ENCODE measurements around the gene NRXN3.

The NRXN3 gene

GRCh38 chr14:79295385-79295784, 1125.2 kb downstream of the NRXN3 start:
- no peak for TF ChIP-seq CTCF (IDR thresholded peaks at IDR 0.05; ENCODE audit: extremely low read depth, insufficient read depth, missing control alignments)
- DNase-seq (ENCODE audit: low spot score): no peak
- in situ Hi-C loops (cut with MboI; ENCODE audit: low pct_unique_long_range_greater_than_20kb, low sequenced_read_pairs, unreplicated experiment): no loop called here

GRCh38 chr14:79298373-79298772, 1128.2 kb downstream of the NRXN3 start:
- DNase-seq (ENCODE audit: low spot score): no peak
- no peak for TF ChIP-seq CTCF (IDR thresholded peaks at IDR 0.05; ENCODE audit: extremely low read depth, insufficient read depth, missing control alignments)
- in situ Hi-C loops (cut with MboI; ENCODE audit: low pct_unique_long_range_greater_than_20kb, low sequenced_read_pairs, unreplicated experiment): no loop called here

GRCh38 chr14:79299162-79299561, 1129.0 kb downstream of the NRXN3 start:
- in situ Hi-C loops (cut with MboI; ENCODE audit: low pct_unique_long_range_greater_than_20kb, low sequenced_read_pairs, unreplicated experiment): no loop called here
- TF ChIP-seq CTCF (IDR thresholded peaks at IDR 0.05; ENCODE audit: extremely low read depth, insufficient read depth, missing control alignments): no peak
- DNase-seq (ENCODE audit: low spot score): no peak

- no peak for TF ChIP-seq CTCF (IDR thresholded peaks at IDR 0.05; ENCODE audit: extremely low read depth, insufficient read depth, missing control alignments)
- in situ Hi-C loops (cut with MboI; ENCODE audit: low pct_unique_long_range_greater_than_20kb, low sequenced_read_pairs, unreplicated experiment): no loop called here
- DNase-seq (ENCODE audit: low spot score): no peak
These were observed 1134.1 kb downstream of the NRXN3 start for GRCh38 chr14:79304279-79304678.

GRCh38 chr14:79306546-79306945, 1136.4 kb downstream of the NRXN3 start:
- in situ Hi-C loops (cut with MboI; ENCODE audit: low pct_unique_long_range_greater_than_20kb, low sequenced_read_pairs, unreplicated experiment): no loop called here
- no peak for TF ChIP-seq CTCF (IDR thresholded peaks at IDR 0.05; ENCODE audit: extremely low read depth, insufficient read depth, missing control alignments)
- no peak for DNase-seq (ENCODE audit: low spot score)

- DNase-seq (ENCODE audit: low spot score): no peak
- in situ Hi-C loops (cut with MboI; ENCODE audit: low pct_unique_long_range_greater_than_20kb, low sequenced_read_pairs, unreplicated experiment): no loop called here
- no peak for TF ChIP-seq CTCF (IDR thresholded peaks at IDR 0.05; ENCODE audit: extremely low read depth, insufficient read depth, missing control alignments)
These were observed 1148.2 kb downstream of the NRXN3 start for GRCh38 chr14:79318371-79318770.

GRCh38 chr14:79320561-79320960, 1150.4 kb downstream of the NRXN3 start:
- in situ Hi-C loops (cut with MboI; ENCODE audit: low pct_unique_long_range_greater_than_20kb, low sequenced_read_pairs, unreplicated experiment): no loop called here
- no peak for DNase-seq (ENCODE audit: low spot score)

More at GRCh38 chr14:79320561-79320960, 1150.4 kb downstream of the NRXN3 start:
- TF ChIP-seq CTCF (IDR thresholded peaks at IDR 0.05; ENCODE audit: extremely low read depth, insufficient read depth, missing control alignments): no peak
